ENCODE data around the gene TMEM207. TPM values are rescaled to one million over a fixed set of nuclear protein-coding genes. Genes with fewer than 3 reads are reported as not detected.

The TMEM207 gene
- total RNA-seq, 1 experiment from 2014 or later = not detected

GRCh38 chr3:190385731-190386688 lies 63.7 kb downstream of the TMEM207 start:
- BruUV-seq (replicated peaks) = TSS peak; percentile 100
- TF ChIP-seq ZNF274 (IDR thresholded peaks at IDR 0.05; ENCODE audit: low read depth, low read length) (no peak), RAD21 (IDR thresholded peaks at IDR 0.05; ENCODE audit: low read depth) (0 out of 2 replicates have a peak, but pooled peaks have one; percentile 1), SIN3A (IDR thresholded peaks at IDR 0.05; ENCODE audit: low read depth) (no peak; the same call in 1 of the 2 replicates), EGR1 (IDR thresholded peaks at IDR 0.05; ENCODE audit: low read depth) (no peak; the same call in 1 of the 2 replicates), TCF7L2 (IDR thresholded peaks at IDR 0.05; ENCODE audit: borderline replicate concordance, extremely low read depth, insufficient read depth, insufficient read length) (no peak), POLR2A (IDR thresholded peaks at IDR 0.05; ENCODE audit: borderline replicate concordance, extremely low read depth, insufficient read depth, insufficient read length) (no peak), YY1 (IDR thresholded peaks at IDR 0.05; ENCODE audit: extremely low read depth, insufficient replicate concordance, low read depth, low read length) (no peak), EZH2 (IDR thresholded peaks at IDR 0.05) (no peak), EZH2phosphoT487 (IDR thresholded peaks at IDR 0.05; ENCODE audit: borderline replicate concordance) (no peak), JUND (IDR thresholded peaks at IDR 0.05) (peak; percentile 84), POLR2AphosphoS5 (IDR thresholded peaks at IDR 0.05; ENCODE audit: low read depth, low read length) (peak; percentile 60; the same call in 1 of the 2 replicates), SRF (IDR thresholded peaks at IDR 0.05; ENCODE audit: low read depth) (no peak), ZBTB33 (IDR thresholded peaks at IDR 0.05; ENCODE audit: extremely low read depth, insufficient replicate concordance, low read length) (no peak), SP1 (IDR thresholded peaks at IDR 0.05; ENCODE audit: low read depth) (peak; percentile 83)
- TF ChIP-seq, protein P1, sequence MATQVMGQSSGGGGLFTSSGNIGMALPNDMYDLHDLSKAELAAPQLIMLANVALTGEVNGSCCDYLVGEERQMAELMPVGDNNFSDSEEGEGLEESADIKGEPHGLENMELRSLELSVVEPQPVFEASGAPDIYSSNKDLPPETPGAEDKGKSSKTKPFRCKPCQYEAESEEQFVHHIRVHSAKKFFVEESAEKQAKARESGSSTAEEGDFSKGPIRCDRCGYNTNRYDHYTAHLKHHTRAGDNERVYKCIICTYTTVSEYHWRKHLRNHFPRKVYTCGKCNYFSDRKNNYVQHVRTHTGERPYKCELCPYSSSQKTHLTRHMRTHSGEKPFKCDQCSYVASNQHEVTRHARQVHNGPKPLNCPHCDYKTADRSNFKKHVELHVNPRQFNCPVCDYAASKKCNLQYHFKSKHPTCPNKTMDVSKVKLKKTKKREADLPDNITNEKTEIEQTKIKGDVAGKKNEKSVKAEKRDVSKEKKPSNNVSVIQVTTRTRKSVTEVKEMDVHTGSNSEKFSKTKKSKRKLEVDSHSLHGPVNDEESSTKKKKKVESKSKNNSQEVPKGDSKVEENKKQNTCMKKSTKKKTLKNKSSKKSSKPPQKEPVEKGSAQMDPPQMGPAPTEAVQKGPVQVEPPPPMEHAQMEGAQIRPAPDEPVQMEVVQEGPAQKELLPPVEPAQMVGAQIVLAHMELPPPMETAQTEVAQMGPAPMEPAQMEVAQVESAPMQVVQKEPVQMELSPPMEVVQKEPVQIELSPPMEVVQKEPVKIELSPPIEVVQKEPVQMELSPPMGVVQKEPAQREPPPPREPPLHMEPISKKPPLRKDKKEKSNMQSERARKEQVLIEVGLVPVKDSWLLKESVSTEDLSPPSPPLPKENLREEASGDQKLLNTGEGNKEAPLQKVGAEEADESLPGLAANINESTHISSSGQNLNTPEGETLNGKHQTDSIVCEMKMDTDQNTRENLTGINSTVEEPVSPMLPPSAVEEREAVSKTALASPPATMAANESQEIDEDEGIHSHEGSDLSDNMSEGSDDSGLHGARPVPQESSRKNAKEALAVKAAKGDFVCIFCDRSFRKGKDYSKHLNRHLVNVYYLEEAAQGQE (IDR thresholded peaks at IDR 0.05; ENCODE audit: low read depth) = no peak
- TF ChIP-seq, protein P2, sequence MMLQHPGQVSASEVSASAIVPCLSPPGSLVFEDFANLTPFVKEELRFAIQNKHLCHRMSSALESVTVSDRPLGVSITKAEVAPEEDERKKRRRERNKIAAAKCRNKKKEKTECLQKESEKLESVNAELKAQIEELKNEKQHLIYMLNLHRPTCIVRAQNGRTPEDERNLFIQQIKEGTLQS (IDR thresholded peaks at IDR 0.05) = peak; percentile 79
- TF ChIP-seq, protein P3, sequence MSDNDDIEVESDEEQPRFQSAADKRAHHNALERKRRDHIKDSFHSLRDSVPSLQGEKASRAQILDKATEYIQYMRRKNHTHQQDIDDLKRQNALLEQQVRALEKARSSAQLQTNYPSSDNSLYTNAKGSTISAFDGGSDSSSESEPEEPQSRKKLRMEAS (IDR thresholded peaks at IDR 0.05) = peak; percentile 55

More at GRCh38 chr3:190385731-190386688, 63.7 kb downstream of the TMEM207 start:
- no peaks in the 10 kb centered on the region for H4K20me1 ChIP-seq (ENCODE audit: insufficient read depth)
- peak overlapping the region in 1 of 2 experiments; percentile 10; a peak in 1 of 4 replicates for H3K4me3 ChIP-seq (replicated peaks in 1 of 2; ENCODE audit: low read depth in 1 of 2, low read length in 2 of 2)
- no peaks in the 10 kb centered on the region for H3K9me3 ChIP-seq (ENCODE audit: control insufficient read depth in 1 of 2, insufficient read depth in 1 of 2, low read depth in 1 of 2, low read length in 2 of 2)
- peak overlapping the region; percentile 57 for H3K4me2 ChIP-seq (ENCODE audit: low read length)
- RAD21 ChIA-PET (ENCODE audit: low non-redundant PET in 1 of 2, low total read pairs in 2 of 2, uncharacterized antibody in 2 of 2, unreplicated experiment in 2 of 2) = no interaction called here
- H2AFZ ChIP-seq (ENCODE audit: low read depth, low read length, poor library complexity, severe bottlenecking) = peak overlapping the region; percentile 89
- no peak overlapping the region for H3K9ac ChIP-seq (ENCODE audit: low read length)
- peak; percentile 85 for DNase-seq (ENCODE audit: low read depth, low spot score)
- H3K4me1 ChIP-seq (ENCODE audit: control insufficient read depth in 1 of 2, insufficient read depth in 2 of 2, low read length in 2 of 2) = peaks cover 5 to 18% of the 10 kb centered on the region in 2 experiments; a peak in 2 of 4 replicates
- H3K79me2 ChIP-seq (ENCODE audit: insufficient read depth, low read length) = no peaks in the 10 kb centered on the region
- no peaks in the 10 kb centered on the region for H3K36me3 ChIP-seq (ENCODE audit: control insufficient read depth in 1 of 2, insufficient read depth in 2 of 2, low read length in 2 of 2)
- POLR2A ChIA-PET = interaction anchor here (0.9 to 1.4 kb wide), 4 partner anchors 10 to 38 kb away, joined by 3 to 7 read pairs (median 4); no protein-coding TSS in a partner anchor
- no peaks in the 10 kb centered on the region for H3K9me2 ChIP-seq (ENCODE audit: insufficient read depth)
- no peak overlapping the region for H3K27ac ChIP-seq (ENCODE audit: low read depth, low read length)
- CTCF ChIA-PET = interaction anchor here (1.2 to 2.0 kb wide), 3 partner anchors 38 to 425 kb away, joined by 5 to 10 read pairs (median 8); no protein-coding TSS in a partner anchor
- intact Hi-C loops (cut with micrococcal nuclease) = loop anchor here (10.0 kb wide), 1 partner anchor 361 kb away; no protein-coding TSS in a partner anchor
- peak; percentile 75 for ATAC-seq
- no peaks in the 10 kb centered on the region for H3K27me3 ChIP-seq (ENCODE audit: insufficient read depth, low read length)

Data from HCT116 (cell line).